GM21717 (cell line): ENCODE results near the gene ALG14.

Experiments used
- ATAC-seq: cut with Tn5 transposase; IDR thresholded peaks from one replicate; pipeline ENCODE4 v1.9.1; 2021; ENCODE audit warnings: mild to moderate bottlenecking, moderate library complexity; ENCODE audit not compliant: unreplicated experiment

The ALG14 gene

GRCh38 chr1:94934551-94934950 lies 138.2 kb downstream of the ALG14 start:
- no peak for ATAC-seq

- no peak for ATAC-seq
Measured at GRCh38 chr1:94931254-94931841, 141.4 kb downstream of the ALG14 start.

- no peak for ATAC-seq
Measured at GRCh38 chr1:94929351-94930217, 143.2 kb downstream of the ALG14 start.

- no peak for ATAC-seq
Measured at GRCh38 chr1:94928293-94928939, 144.3 kb downstream of the ALG14 start.

GRCh38 chr1:94927405-94928175 lies 145.2 kb downstream of the ALG14 start:
- peak; percentile 9 for ATAC-seq

DNA sequence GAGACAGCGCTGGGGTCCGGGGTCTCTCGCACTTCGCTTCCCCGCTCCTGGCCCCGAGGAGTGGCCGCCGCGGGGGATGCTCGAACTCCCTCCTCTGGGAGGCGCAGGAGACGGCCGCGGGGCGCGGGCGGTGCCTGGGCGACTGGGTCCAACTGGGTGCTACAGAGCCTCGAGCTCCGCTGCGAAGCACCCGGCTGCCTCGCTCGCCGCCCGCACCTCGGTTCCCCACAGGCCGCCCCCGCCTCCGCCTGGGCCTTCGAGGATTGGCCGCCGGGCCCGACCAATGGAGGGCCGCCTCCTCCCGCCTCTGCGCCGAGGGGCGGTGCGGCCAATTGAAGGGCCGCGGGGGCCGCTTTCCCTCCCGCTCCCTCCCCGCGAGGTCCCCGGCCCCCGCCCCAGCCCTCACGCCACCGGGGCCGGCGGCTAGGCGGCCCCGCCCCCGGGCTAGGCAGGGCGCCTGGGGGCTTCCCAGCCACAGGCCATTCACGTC lies 145.8 kb downstream of the ALG14 start, which contains the start of gene CNN3:
TSS of gene CNN3 (minus strand) at position 196 of the 490 bp plus-strand sequence. CDS start 216 bp downstream, outside the sequence.
- peak; percentile 74 for ATAC-seq

DNA sequence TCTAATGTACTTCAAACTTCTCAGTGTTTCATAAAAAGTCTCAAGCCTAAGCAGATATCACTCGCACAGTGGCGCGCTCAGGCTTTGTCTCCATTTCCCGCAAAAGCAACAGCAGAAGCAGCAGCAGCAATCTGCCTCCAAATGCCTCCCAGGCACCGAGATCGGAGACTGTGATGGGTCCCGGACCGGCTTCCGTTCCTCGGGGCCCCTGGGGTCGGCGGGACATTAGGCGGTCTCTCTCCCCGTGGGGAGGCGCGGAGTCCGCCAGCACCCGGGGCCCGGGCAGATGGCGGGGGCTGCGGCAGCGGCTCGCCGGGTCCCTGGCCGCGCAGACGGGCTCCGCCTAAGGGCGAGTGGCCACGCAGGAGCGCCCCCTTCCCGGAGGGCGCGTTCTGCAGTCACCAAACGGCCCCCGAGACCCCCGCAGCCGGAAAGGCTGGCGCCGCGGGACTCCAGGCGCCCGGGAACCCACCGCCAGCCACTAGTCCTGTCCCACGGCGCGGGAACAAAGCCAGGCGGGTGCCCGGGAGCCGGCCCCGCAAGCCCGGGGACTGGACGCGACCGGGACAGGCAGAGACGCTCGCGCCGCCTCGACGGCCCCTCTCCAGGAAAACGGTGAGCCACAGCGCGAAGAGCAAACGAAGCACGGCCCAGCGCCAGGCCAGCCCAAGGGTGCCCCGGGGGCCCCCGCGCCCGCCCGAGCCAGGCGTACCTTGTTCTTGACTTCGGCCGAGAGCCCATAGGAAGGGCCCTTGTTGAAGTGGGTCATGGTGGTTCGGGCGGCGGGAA lies 146.4 kb downstream of the ALG14 start:
- ATAC-seq: peak; percentile 30

- no peak for ATAC-seq
Measured at GRCh38 chr1:94925561-94926125, 147.1 kb downstream of the ALG14 start.

GRCh38 chr1:94925004-94925403 lies 147.7 kb downstream of the ALG14 start:
- no peak for ATAC-seq
